HepG2 (cell line): Measurements from ENCODE around the gene KLF5. TPM values are rescaled to one million over a fixed set of nuclear protein-coding genes. Genes with fewer than 3 reads are reported as not detected.

ENCODE experiments used
- DMAP1 ChIP-seq: IDR thresholded peaks from 2 replicates; pipeline ENCODE4 v1.6.1; 2016
- ELF4 ChIP-seq: sonication (generic); formaldehyde crosslinking; IDR thresholded peaks from 2 replicates; pipeline ENCODE4 v1.5.0; 2020; ENCODE audit warnings: missing genetic modification reagents, mild to moderate bottlenecking, moderate library complexity, borderline replicate concordance
- KDM5B ChIP-seq: sonication (generic); formaldehyde crosslinking; IDR thresholded peaks from 2 replicates; pipeline ENCODE4 v1.4.0; 2020; ENCODE audit warnings: missing genetic modification reagents, mild to moderate bottlenecking, borderline replicate concordance
- LCORL ChIP-seq, 2 experiments: fragments of 450-650 bp in 1 of 2; sonication (generic) in 1 of 2; formaldehyde crosslinking in 1 of 2; IDR thresholded peaks; 2 replicates each; pipeline versions ENCODE4 v1.5.0 to v1.6.1; 2017 to 2020; ENCODE audit warnings: antibody characterized with exemption in 1 of 2, missing genetic modification reagents in 1 of 2
- NCOR1 ChIP-seq: fragments of 200-600 bp; sonication (generic); IDR thresholded peaks from 2 replicates; pipeline ENCODE4 v1.7.0; 2017; ENCODE audit warnings: antibody characterized with exemption, low read length, borderline replicate concordance
- TGIF2 ChIP-seq: IDR thresholded peaks from 2 replicates; pipeline ENCODE4 v1.6.1; 2016; ENCODE audit warnings: control low read depth, missing compliant biosample characterization
- WIZ ChIP-seq: sonication (generic); formaldehyde crosslinking; IDR thresholded peaks from 2 replicates; pipeline ENCODE4 v1.5.1; 2020; ENCODE audit warnings: mild to moderate bottlenecking, missing genetic modification reagents
- YEATS4 ChIP-seq: sonication (generic); formaldehyde crosslinking; IDR thresholded peaks from 2 replicates; pipeline ENCODE4 v1.4.0; 2020; ENCODE audit warnings: missing genetic modification reagents, borderline replicate concordance
- ZBED4 ChIP-seq: sonication (generic); formaldehyde crosslinking; IDR thresholded peaks from 2 replicates; pipeline ENCODE4 v1.4.0; 2020; ENCODE audit warnings: missing genetic modification reagents, borderline replicate concordance
- ZNF335 ChIP-seq: sonication (generic); formaldehyde crosslinking; IDR thresholded peaks from 2 replicates; pipeline ENCODE4 v1.4.0; 2020; ENCODE audit warnings: missing genetic modification reagents
- ZNF407 ChIP-seq: sonication (generic); formaldehyde crosslinking; IDR thresholded peaks from one replicate; pipeline ENCODE4 v1.5.1; 2020; ENCODE audit warnings: mild to moderate bottlenecking, missing genetic modification reagents; ENCODE audit errors: not compliant biosample characterization
- ZNF547 ChIP-seq: sonication (generic); formaldehyde crosslinking; IDR thresholded peaks from 2 replicates; pipeline ENCODE4 v1.5.1; 2020; ENCODE audit warnings: mild to moderate bottlenecking, missing genetic modification reagents
- ZNF773 ChIP-seq: sonication (generic); formaldehyde crosslinking; IDR thresholded peaks from 2 replicates; pipeline ENCODE4 v1.4.0; 2020; ENCODE audit warnings: missing genetic modification reagents, borderline replicate concordance
- polyA plus RNA-seq, 8 experiments: library from polyadenylated mRNA; depleted of rRNA in 3 of 8; stranded (reverse) in 7 of 8; unstranded in 1 of 8; fragments of >200 nt; fragmentation: Illumina TruSeq in 4 of 8; extraction: Trizol in 4 of 8; gene quantifications; 2 replicates each; pipeline versions ENCODE4 v1.2.1 to v1.2.3, GENCODE V29; 2011 to 2016; ENCODE audit warnings: low read depth in 4 of 8, missing spikeins in 1 of 8, mixed read lengths in 1 of 8; ENCODE audit not compliant: insufficient read depth in 1 of 8
- total RNA-seq, 5 experiments: library from RNA; depleted of rRNA; stranded (reverse); fragments of >200 nt; fragmentation: Illumina TruSeq; extraction: Trizol; gene quantifications; 2 replicates each; pipeline ENCODE4 v1.2.3, GENCODE V29; 2016; ENCODE audit warnings: low read depth in 1 of 5

KLF5 gene
- total and polyA plus RNA-seq, 2 of the 13 experiments (the other 11 are each of a cell fraction or from before 2014, with no cell fraction given) = 1.7 to 9.2 TPM

- TF ChIP-seq DMAP1 (CRISPR knock-in tag) (peak; percentile 56; the same call in 1 of the 2 replicates), ZNF547 (CRISPR knock-in tag) (peak; percentile 64; the same call in 1 of the 2 replicates), KDM5B (peak; percentile 78; the same call in 1 of the 2 replicates), ZNF773 (no peak), TGIF2 (CRISPR knock-in tag) (peak; percentile 67), ELF4 (no peak), ZNF407 (CRISPR knock-in tag) (no peak), NCOR1 (no peak), YEATS4 (CRISPR knock-in tag) (peak; percentile 33; the same call in 1 of the 2 replicates), LCORL (IDR thresholded peaks at IDR 0.05) (no peak), LCORL (CRISPR knock-in tag; IDR thresholded peaks at IDR 0.05) (0 out of 2 replicates have a peak, but pooled peaks have one; percentile 68), ZNF335 (CRISPR knock-in tag) (peak; percentile 46; the same call in 1 of the 2 replicates), ZBED4 (CRISPR knock-in tag) (peak; percentile 80), WIZ (CRISPR knock-in tag) (no peak; the same call in 1 of the 2 replicates)
Observed at GRCh38 chr13:73058736-73059459, at the start of gene KLF5 (continued).
